Measurements from ENCODE around the gene PPM1A.

PPM1A gene

GRCh38 chr14:60304509-60304908 is 55.5 kb downstream of the PPM1A start:
- Histone ChIP-seq H3K4me1 (ENCODE audit: insufficient read depth, low read length, severe bottlenecking) (peaks cover 15% of the 10 kb centered on the region), H3K79me2 (ENCODE audit: insufficient read depth, low read length) (no peaks in the 10 kb centered on the region), H3K4me2 (ENCODE audit: low read length) (no peak overlapping the region), H3K9me3 (ENCODE audit: low read length) (no peaks in the 10 kb centered on the region; the same call in 1 of the 2 replicates), H3K27ac (ENCODE audit: low read depth, low read length, poor library complexity, severe bottlenecking) (no peak overlapping the region), H3K36me3 (ENCODE audit: insufficient read depth, low read length) (peaks cover 23% of the 10 kb centered on the region), H3K27me3 (ENCODE audit: insufficient read depth, low read length) (no peaks in the 10 kb centered on the region), H3K4me3 (ENCODE audit: low read depth, low read length, poor library complexity, severe bottlenecking) (no peak overlapping the region), H3K9me2 (ENCODE audit: low read depth, low read length) (no peaks in the 10 kb centered on the region), H2AFZ (ENCODE audit: low read length) (no peak overlapping the region), H4K20me1 (ENCODE audit: insufficient read depth, low read length) (no peaks in the 10 kb centered on the region), H3K9ac (ENCODE audit: low read length) (no peak overlapping the region), H3F3A (ENCODE audit: insufficient read depth, low read length) (no peaks in the 10 kb centered on the region)
- TF ChIP-seq CTCF (IDR thresholded peaks at IDR 0.05; ENCODE audit: low read length) (no peak), EZH2 (IDR thresholded peaks at IDR 0.05; ENCODE audit: borderline replicate concordance, low read length) (no peak)

- no peak overlapping the region for H3K4me2 ChIP-seq (ENCODE audit: low read length)
- no peak overlapping the region for H3K27ac ChIP-seq (ENCODE audit: low read depth, low read length, poor library complexity, severe bottlenecking)
- H4K20me1 ChIP-seq (ENCODE audit: insufficient read depth, low read length) = no peaks in the 10 kb centered on the region
- no peak overlapping the region for H3K9ac ChIP-seq (ENCODE audit: low read length)
- TF ChIP-seq CTCF (IDR thresholded peaks at IDR 0.05; ENCODE audit: low read length) (no peak), EZH2 (IDR thresholded peaks at IDR 0.05; ENCODE audit: borderline replicate concordance, low read length) (no peak)
- H3F3A ChIP-seq (ENCODE audit: insufficient read depth, low read length) = no peaks in the 10 kb centered on the region
- H2AFZ ChIP-seq (ENCODE audit: low read length) = no peak overlapping the region
- H3K27me3 ChIP-seq (ENCODE audit: insufficient read depth, low read length) = no peaks in the 10 kb centered on the region
- peaks cover 15% of the 10 kb centered on the region for H3K36me3 ChIP-seq (ENCODE audit: insufficient read depth, low read length)
- H3K79me2 ChIP-seq (ENCODE audit: insufficient read depth, low read length) = no peaks in the 10 kb centered on the region
- H3K9me2 ChIP-seq (ENCODE audit: low read depth, low read length) = no peaks in the 10 kb centered on the region
- no peak overlapping the region for H3K4me3 ChIP-seq (ENCODE audit: low read depth, low read length, poor library complexity, severe bottlenecking)
- H3K9me3 ChIP-seq (ENCODE audit: low read length) = no peaks in the 10 kb centered on the region; the same call in 1 of the 2 replicates
- H3K4me1 ChIP-seq (ENCODE audit: insufficient read depth, low read length, severe bottlenecking) = peaks cover 5% of the 10 kb centered on the region
Observed at GRCh38 chr14:60309867-60310552, 61.0 kb downstream of the PPM1A start.

GRCh38 chr14:60311417-60311816 is 62.4 kb downstream of the PPM1A start:
- H3K27ac ChIP-seq (ENCODE audit: low read depth, low read length, poor library complexity, severe bottlenecking) = no peak overlapping the region
- peaks cover 5% of the 10 kb centered on the region for H3K4me1 ChIP-seq (ENCODE audit: insufficient read depth, low read length, severe bottlenecking)
- no peaks in the 10 kb centered on the region for H3K79me2 ChIP-seq (ENCODE audit: insufficient read depth, low read length)
- no peaks in the 10 kb centered on the region for H3K9me2 ChIP-seq (ENCODE audit: low read depth, low read length)
- no peak overlapping the region for H3K4me3 ChIP-seq (ENCODE audit: low read depth, low read length, poor library complexity, severe bottlenecking)
- H3F3A ChIP-seq (ENCODE audit: insufficient read depth, low read length) = no peaks in the 10 kb centered on the region
- no peak for TF ChIP-seq EZH2 (IDR thresholded peaks at IDR 0.05; ENCODE audit: borderline replicate concordance, low read length)
- no peak for TF ChIP-seq CTCF (IDR thresholded peaks at IDR 0.05; ENCODE audit: low read length)
- no peaks in the 10 kb centered on the region for H3K9me3 ChIP-seq (ENCODE audit: low read length)
- H3K9ac ChIP-seq (ENCODE audit: low read length) = no peak overlapping the region
- H2AFZ ChIP-seq (ENCODE audit: low read length) = no peak overlapping the region
- no peaks in the 10 kb centered on the region for H3K27me3 ChIP-seq (ENCODE audit: insufficient read depth, low read length)
- no peak overlapping the region for H3K4me2 ChIP-seq (ENCODE audit: low read length)
- H4K20me1 ChIP-seq (ENCODE audit: insufficient read depth, low read length) = no peaks in the 10 kb centered on the region
- H3K36me3 ChIP-seq (ENCODE audit: insufficient read depth, low read length) = 0 out of 2 replicates have a peak, but pooled peaks cover 3% of the 10 kb centered on the region

Data from OCI-LY1 (cell line).